C4-2B (cell line): ENCODE data around the gene PTCHD1.

Experiments
- CTCF ChIP-seq: fragments of 450-650 bp; conservative IDR thresholded peaks from 2 replicates; pipeline ENCODE4 v1.5.1; 2017; ENCODE audit warnings: mild to moderate bottlenecking
- ZFX ChIP-seq: fragments of 450-650 bp; IDR thresholded peaks from 2 replicates; pipeline ENCODE4 v1.6.1; 2017

- TF ChIP-seq CTCF (no peak), ZFX (no peak)
These were observed 7.5 kb upstream of the PTCHD1 start for GRCh38 chrX:23327104-23327503.
